A673 (cell line): ENCODE measurements around the gene BABAM2. TPM values are rescaled to one million over a fixed set of nuclear protein-coding genes. Genes with fewer than 3 reads are reported as not detected.

ENCODE experiments used
- BruUV-seq: library from RNA; stranded (reverse); fragments of 400-500 nt; replicated peaks from 2 replicates; lab custom pipeline; 2021; lab: Mats Ljungman, UMichigan
- CTCF ChIA-PET: fragments of 300-600 bp; sonication (Branson Sonifier 250); formaldehyde crosslinking; loops from one replicate; lab custom pipeline; 2022; ENCODE audit warnings: antibody characterized with exemption; lab: Charles Lee
- POLR2A ChIA-PET: fragments of 300-600 bp; sonication (Branson Sonifier 250); formaldehyde crosslinking; loops from one replicate; lab custom pipeline; 2022; ENCODE audit warnings: antibody characterized with exemption; ENCODE audit not compliant: low non-redundant PET; lab: Charles Lee
- DNase-seq: peaks from one replicate; pipeline ENCODE4 v3.0.0-alpha.2; 2015; ENCODE audit warnings: low spot score
- H3K27ac ChIP-seq: fragments of 200-600 bp; sonication (generic); 2 replicates; pipeline ENCODE4 v1.5.1; 2016; ENCODE audit warnings: mixed run types, low read depth, mild to moderate bottlenecking, mixed read lengths, antibody characterized with exemption, low read length; ENCODE audit not compliant: poor library complexity, severe bottlenecking
- H3K27me3 ChIP-seq: fragments of 200-600 bp; sonication (generic); replicated peaks from 2 replicates; pipeline ENCODE4 v1.6.1; 2017; ENCODE audit warnings: mixed run types, low read depth, mild to moderate bottlenecking, mixed read lengths, antibody characterized with exemption, low read length; ENCODE audit not compliant: insufficient read depth, poor library complexity
- H3K36me3 ChIP-seq: fragments of 200-600 bp; sonication (generic); 2 replicates; pipeline ENCODE4 v1.6.1; 2016; ENCODE audit warnings: mixed run types, mild to moderate bottlenecking, mixed read lengths, antibody characterized with exemption, low read length; ENCODE audit not compliant: insufficient read depth, poor library complexity, severe bottlenecking
- H3K4me1 ChIP-seq: fragments of 200-600 bp; sonication (generic); 2 replicates; pipeline ENCODE4 v1.6.1; 2017; ENCODE audit warnings: mixed run types, mild to moderate bottlenecking, mixed read lengths, antibody characterized with exemption, low read length; ENCODE audit not compliant: insufficient read depth, poor library complexity, severe bottlenecking
- H3K4me3 ChIP-seq: fragments of 200-600 bp; sonication (generic); 2 replicates; pipeline ENCODE4 v1.5.1; 2016; ENCODE audit warnings: low read depth, mixed run types, mild to moderate bottlenecking, mixed read lengths, low read length; ENCODE audit not compliant: poor library complexity, severe bottlenecking
- H3K9me3 ChIP-seq: fragments of 200-600 bp; sonication (generic); 2 replicates; pipeline ENCODE4 v1.6.1; 2016; ENCODE audit warnings: mixed run types, low read depth, mild to moderate bottlenecking, mixed read lengths, antibody characterized with exemption, low read length; ENCODE audit not compliant: poor library complexity, severe bottlenecking
- CTCF ChIP-seq: fragments of 300-800, 200-600 bp; sonication (generic); conservative IDR thresholded peaks from 2 replicates; pipeline ENCODE4 v1.5.1; 2017; ENCODE audit warnings: low read depth, mild to moderate bottlenecking, antibody characterized with exemption, low read length, moderate library complexity, mixed read lengths
- EZH2 ChIP-seq: fragments of 200-600 bp; sonication (generic); IDR thresholded peaks from 2 replicates; pipeline ENCODE4 v1.6.1; 2017; ENCODE audit warnings: borderline replicate concordance, low read depth, mild to moderate bottlenecking, mixed read lengths, antibody characterized with exemption, low read length; ENCODE audit not compliant: poor library complexity, severe bottlenecking
- intact Hi-C: fragments of 100-400 bp; cut with micrococcal nuclease; formaldehyde crosslinking; loops from one replicate; pipeline ENCODE4 v1.10.0; 2022; ENCODE audit not compliant: unreplicated experiment
- total RNA-seq: library from RNA; stranded (reverse); gene quantifications from 2 replicates; pipeline ENCODE4 v1.2.3, GENCODE V29; 2021

The BABAM2 gene
- total RNA-seq, 1 experiment from 2014 or later, result 21.8 TPM

- TF ChIP-seq CTCF (no peak), EZH2 (no peak)
- H3K27me3 ChIP-seq, result no peaks in the 10 kb centered on the region
- no peak overlapping the region for H3K4me3 ChIP-seq
- BruUV-seq, result no TSS peak
- ChIA-PET POLR2A (no interaction called here), CTCF (no interaction called here)
- H3K4me1 ChIP-seq, result no peaks in the 10 kb centered on the region
- H3K27ac ChIP-seq, result no peak overlapping the region
- DNase-seq, result no peak
- no peaks in the 10 kb centered on the region for H3K9me3 ChIP-seq
- intact Hi-C loops, result no loop called here
- H3K36me3 ChIP-seq, result no peaks in the 10 kb centered on the region
Measured at GRCh38 chr2:28349546-28350165, 459.1 kb downstream of the BABAM2 start.

GRCh38 chr2:28350196-28350595 lies 459.7 kb downstream of the BABAM2 start:
- POLR2A ChIA-PET, result no interaction called here
- Histone ChIP-seq H3K4me1 (no peaks in the 10 kb centered on the region), H3K27me3 (no peaks in the 10 kb centered on the region), H3K36me3 (no peaks in the 10 kb centered on the region), H3K9me3 (no peaks in the 10 kb centered on the region), H3K27ac (no peak overlapping the region), H3K4me3 (no peak overlapping the region)
- CTCF ChIA-PET, result no interaction called here
- BruUV-seq, result no TSS peak
- no peak for TF ChIP-seq EZH2
- no peak for TF ChIP-seq CTCF
- no peak for DNase-seq
- intact Hi-C loops, result no loop called here

- H3K4me1 ChIP-seq, result no peaks in the 10 kb centered on the region
- no peak overlapping the region for H3K27ac ChIP-seq
- CTCF ChIA-PET, result no interaction called here
- no peaks in the 10 kb centered on the region for H3K9me3 ChIP-seq
- no peaks in the 10 kb centered on the region for H3K27me3 ChIP-seq
- intact Hi-C loops, result no loop called here
- no peak for TF ChIP-seq EZH2
- no peak for TF ChIP-seq CTCF
- no TSS peak for BruUV-seq
- H3K4me3 ChIP-seq, result no peak overlapping the region
- H3K36me3 ChIP-seq, result no peaks in the 10 kb centered on the region
- DNase-seq, result no peak
- POLR2A ChIA-PET, result no interaction called here
Measured at GRCh38 chr2:28350791-28351285, 460.3 kb downstream of the BABAM2 start.
